Natural killer cell (primary cell): Measurements from ENCODE around the gene KRT83. TPM values are rescaled to one million over a fixed set of nuclear protein-coding genes. Genes with fewer than 3 reads are reported as not detected.

ENCODE experiments used
- ATAC-seq, 3 donors: fragments of 150-1000 bp in 2 of 3; fragments of 200-7000 bp in 1 of 3; cut with Tn5 transposase; 1 replicate in 1 of 3; 2 replicates in 2 of 3; pipeline ENCODE4 v1.10.0; 2021; ENCODE audit warnings: mild to moderate bottlenecking in 2 of 3, moderate library complexity in 2 of 3
- DNase-seq, 2 donors: peaks; one replicate each; pipeline versions ENCODE4 v3.0.0 to v3.0.0-alpha.2; 2013 to 2021; ENCODE audit warnings: mixed read lengths in 1 of 2
- H3K27ac ChIP-seq: one replicate; pipeline ENCODE4 v1.5.1; 2013; ENCODE audit warnings: mild to moderate bottlenecking, low read length
- H3K27me3 ChIP-seq: one replicate; pipeline ENCODE4 v1.6.1; 2013; ENCODE audit warnings: low read length; ENCODE audit not compliant: control insufficient read depth, insufficient read depth
- H3K36me3 ChIP-seq: one replicate; pipeline ENCODE4 v1.6.1; 2013; ENCODE audit warnings: low read length; ENCODE audit not compliant: control insufficient read depth, insufficient read depth
- H3K4me1 ChIP-seq: one replicate; pipeline ENCODE4 v1.6.1; 2013; ENCODE audit warnings: low read length; ENCODE audit not compliant: control insufficient read depth, insufficient read depth
- H3K4me3 ChIP-seq: one replicate; pipeline ENCODE4 v1.5.1; 2013; ENCODE audit warnings: low read length
- H3K9me3 ChIP-seq: one replicate; pipeline ENCODE4 v1.6.1; 2013; ENCODE audit warnings: low read length; ENCODE audit not compliant: control insufficient read depth, insufficient read depth
- H3K27ac Mint-ChIP-seq, 2 donors: one replicate each; pipeline ENCODE4 v1.8.0; 2022; ENCODE audit warnings: mild to moderate bottlenecking in 2 of 2, mixed read lengths in 2 of 2, moderate library complexity in 1 of 2
- H3K27me3 Mint-ChIP-seq, 2 donors: one replicate each; pipeline ENCODE4 v1.8.0; 2022; ENCODE audit warnings: low read depth in 2 of 2, mixed read lengths in 2 of 2
- H3K36me3 Mint-ChIP-seq: one replicate; pipeline ENCODE4 v1.8.0; 2022; ENCODE audit warnings: mixed read lengths
- H3K4me1 Mint-ChIP-seq, 2 donors: one replicate each; pipeline ENCODE4 v1.8.0; 2022; ENCODE audit warnings: mixed read lengths in 2 of 2
- H3K4me3 Mint-ChIP-seq: one replicate; pipeline ENCODE4 v1.8.0; 2022; ENCODE audit warnings: mild to moderate bottlenecking, moderate library complexity, mixed read lengths
- H3K9me3 Mint-ChIP-seq, 2 donors: one replicate each; pipeline ENCODE4 v1.8.0; 2022; ENCODE audit warnings: mixed read lengths in 2 of 2
- WGBS: methylation state at CpG from one replicate; pipeline ENCODE4 v1.1.7; 2013; ENCODE audit warnings: missing lambda C conversion rate; ENCODE audit not compliant: insufficient coverage; 5-methylcytosine and 5-hydroxymethylcytosine counted together
- intact Hi-C: fragments of 100-400 bp; cut with micrococcal nuclease; formaldehyde crosslinking; loops from one replicate; pipeline ENCODE4 v1.14.2; 2022
- total RNA-seq, 4 donors: library from RNA; stranded (reverse); fragments of 120-200 nt in 1 of 4; gene quantifications; one replicate each; pipeline versions ENCODE4 v1.2.3 to v1.2.4, GENCODE V29; 2013 to 2022
- TF ChIP-seq, protein P1 (sequence below): fragments of 200-600 bp; IDR thresholded peaks from one replicate; pipeline ENCODE4 v1.8.0; 2022; ENCODE audit warnings: antibody characterized with exemption

KRT83 gene
- not detected for total RNA-seq
- total RNA-seq (2013), result not detected

GRCh38 chr12:52320784-52321400, at the start of gene KRT83:
Gene KRT83 (minus strand): TSS chr12:52321398. CDS start chr12:52321335, 63 bp downstream.
- H3K4me3 Mint-ChIP-seq, result no peak within 1 kb of the TSS
- peaks cover 39 to 46% of the 10 kb centered on the region in 2 donors for H3K27me3 Mint-ChIP-seq
- no peak within 1 kb of the TSS for H3K27ac Mint-ChIP-seq
- Histone ChIP-seq H3K4me3 (no peak within 1 kb of the TSS), H3K27ac (no peak within 1 kb of the TSS), H3K27me3 (no peaks in the 10 kb centered on the region), H3K36me3 (no peaks in the 10 kb centered on the region), H3K4me1 (no peaks in the 10 kb centered on the region), H3K9me3 (no peaks in the 10 kb centered on the region)
- DNase-seq, result no peak
- no peaks in the 10 kb centered on the region for H3K9me3 Mint-ChIP-seq
- H3K36me3 Mint-ChIP-seq, result no peaks in the 10 kb centered on the region
- no peak for ATAC-seq
- H3K4me1 Mint-ChIP-seq, result peaks cover 7 to 11% of the 10 kb centered on the region in 2 donors
- intact Hi-C loops, result no loop called here
- 72% methylated on average over 35 of the region's 35 CpGs for WGBS
- TF ChIP-seq, protein P1, sequence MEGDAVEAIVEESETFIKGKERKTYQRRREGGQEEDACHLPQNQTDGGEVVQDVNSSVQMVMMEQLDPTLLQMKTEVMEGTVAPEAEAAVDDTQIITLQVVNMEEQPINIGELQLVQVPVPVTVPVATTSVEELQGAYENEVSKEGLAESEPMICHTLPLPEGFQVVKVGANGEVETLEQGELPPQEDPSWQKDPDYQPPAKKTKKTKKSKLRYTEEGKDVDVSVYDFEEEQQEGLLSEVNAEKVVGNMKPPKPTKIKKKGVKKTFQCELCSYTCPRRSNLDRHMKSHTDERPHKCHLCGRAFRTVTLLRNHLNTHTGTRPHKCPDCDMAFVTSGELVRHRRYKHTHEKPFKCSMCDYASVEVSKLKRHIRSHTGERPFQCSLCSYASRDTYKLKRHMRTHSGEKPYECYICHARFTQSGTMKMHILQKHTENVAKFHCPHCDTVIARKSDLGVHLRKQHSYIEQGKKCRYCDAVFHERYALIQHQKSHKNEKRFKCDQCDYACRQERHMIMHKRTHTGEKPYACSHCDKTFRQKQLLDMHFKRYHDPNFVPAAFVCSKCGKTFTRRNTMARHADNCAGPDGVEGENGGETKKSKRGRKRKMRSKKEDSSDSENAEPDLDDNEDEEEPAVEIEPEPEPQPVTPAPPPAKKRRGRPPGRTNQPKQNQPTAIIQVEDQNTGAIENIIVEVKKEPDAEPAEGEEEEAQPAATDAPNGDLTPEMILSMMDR, result no peak

- Mint-ChIP-seq H3K27me3 (peaks cover 39 to 58% of the 10 kb centered on the region in 2 donors), H3K4me3 (no peak overlapping the region), H3K4me1 (peaks cover 0 to 11% of the 10 kb centered on the region in 2 donors), H3K9me3 (no peaks in the 10 kb centered on the region), H3K27ac (no peak overlapping the region), H3K36me3 (no peaks in the 10 kb centered on the region)
- H3K4me1 ChIP-seq, result no peaks in the 10 kb centered on the region
- intact Hi-C loops, result loop anchor here (5.0 kb wide), 1 partner anchor 212 kb away; no protein-coding TSS in a partner anchor
- H3K9me3 ChIP-seq, result no peaks in the 10 kb centered on the region
- H3K36me3 ChIP-seq, result no peaks in the 10 kb centered on the region
- DNase-seq (no peak), ATAC-seq (no peak)
- H3K4me3 ChIP-seq, result no peak overlapping the region
- peaks cover 10% of the 10 kb centered on the region for H3K27me3 ChIP-seq
- no peak overlapping the region for H3K27ac ChIP-seq
- 81% methylated on average over 6 of the region's 6 CpGs for WGBS
- TF ChIP-seq, protein P1, result no peak
These were observed 48.6 kb upstream of the KRT83 start for GRCh38 chr12:52369809-52370208.

- no peak for DNase-seq
- intact Hi-C loops, result no loop called here
- no peak overlapping the region for H3K27ac ChIP-seq
- Mint-ChIP-seq H3K27ac (no peak overlapping the region), H3K4me3 (no peak overlapping the region), H3K4me1 (peaks cover 0 to 11% of the 10 kb centered on the region in 2 donors), H3K9me3 (no peaks in the 10 kb centered on the region), H3K27me3 (peaks cover 45 to 62% of the 10 kb centered on the region in 2 donors), H3K36me3 (no peaks in the 10 kb centered on the region)
- H3K36me3 ChIP-seq, result no peaks in the 10 kb centered on the region
- TF ChIP-seq, protein P1, result no peak
- H3K4me1 ChIP-seq, result no peaks in the 10 kb centered on the region
- H3K4me3 ChIP-seq, result no peak overlapping the region
- peaks cover 10% of the 10 kb centered on the region for H3K27me3 ChIP-seq
- H3K9me3 ChIP-seq, result no peaks in the 10 kb centered on the region
- ATAC-seq, result no peak
- 93% methylated on average over 2 of the region's 3 CpGs for WGBS
These were observed 48.0 kb upstream of the KRT83 start for GRCh38 chr12:52369211-52369610.

DNA sequence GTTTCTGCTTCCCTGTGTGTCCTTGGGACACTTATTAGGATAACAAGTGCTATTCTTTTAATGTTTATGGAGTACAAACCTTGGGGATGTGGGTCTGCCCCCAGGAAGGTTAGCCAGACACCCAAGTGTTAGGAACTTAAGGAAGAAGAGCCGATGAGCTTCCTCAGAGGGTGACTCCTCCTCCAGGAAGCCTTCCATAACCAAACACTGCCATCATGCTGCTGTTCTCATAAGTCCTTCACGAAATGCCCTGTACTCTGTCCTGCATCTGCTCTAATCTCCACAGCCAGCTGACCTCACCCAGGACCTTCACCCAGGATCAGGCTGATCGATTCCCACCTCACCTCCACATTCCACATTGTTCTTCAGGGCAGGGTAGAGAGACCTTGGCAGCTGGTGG, 47.3 kb upstream of the KRT83 start:
- Histone ChIP-seq H3K27me3 (peaks cover 17% of the 10 kb centered on the region), H3K36me3 (no peaks in the 10 kb centered on the region), H3K4me3 (no peak overlapping the region), H3K9me3 (no peaks in the 10 kb centered on the region), H3K4me1 (no peaks in the 10 kb centered on the region), H3K27ac (no peak overlapping the region)
- 57% methylated on average over 3 of the region's 3 CpGs for WGBS
- Mint-ChIP-seq H3K9me3 (no peaks in the 10 kb centered on the region), H3K4me1 (peaks cover 0 to 11% of the 10 kb centered on the region in 2 donors), H3K27ac (no peak overlapping the region), H3K36me3 (no peaks in the 10 kb centered on the region), H3K4me3 (no peak overlapping the region), H3K27me3 (peaks cover 52 to 65% of the 10 kb centered on the region in 2 donors)
- intact Hi-C loops, result no loop called here
- DNase-seq (no peak), ATAC-seq (no peak)
- TF ChIP-seq, protein P1, result no peak
